GM21717 (cell line): ENCODE results near the gene BRD7.

Experiments
- ATAC-seq: cut with Tn5 transposase; IDR thresholded peaks from one replicate; pipeline ENCODE4 v1.9.1; 2021; ENCODE audit warnings: mild to moderate bottlenecking, moderate library complexity; ENCODE audit not compliant: unreplicated experiment

Gene BRD7

DNA sequence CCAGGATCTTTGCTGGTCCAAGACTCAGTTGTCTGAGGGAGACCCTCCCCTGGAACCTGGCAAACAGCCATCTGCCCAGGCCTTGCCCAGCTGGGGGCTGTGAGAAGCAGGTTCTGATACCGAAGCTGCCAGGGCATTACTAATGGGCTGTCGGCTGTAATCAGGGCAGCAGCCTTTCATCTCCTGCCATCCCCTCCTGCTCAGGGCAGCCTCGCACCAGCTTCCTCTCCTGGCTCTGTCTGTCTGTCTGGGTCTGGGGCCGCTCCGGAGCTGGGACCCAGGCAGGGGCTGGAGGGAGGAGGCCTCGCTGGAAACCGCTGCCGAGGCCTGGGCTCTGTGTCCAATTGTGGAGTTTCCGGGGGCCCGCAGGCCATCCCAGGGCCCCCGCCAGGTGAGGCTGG is 21.6 kb upstream of the BRD7 start:
- ATAC-seq, result no peak

DNA sequence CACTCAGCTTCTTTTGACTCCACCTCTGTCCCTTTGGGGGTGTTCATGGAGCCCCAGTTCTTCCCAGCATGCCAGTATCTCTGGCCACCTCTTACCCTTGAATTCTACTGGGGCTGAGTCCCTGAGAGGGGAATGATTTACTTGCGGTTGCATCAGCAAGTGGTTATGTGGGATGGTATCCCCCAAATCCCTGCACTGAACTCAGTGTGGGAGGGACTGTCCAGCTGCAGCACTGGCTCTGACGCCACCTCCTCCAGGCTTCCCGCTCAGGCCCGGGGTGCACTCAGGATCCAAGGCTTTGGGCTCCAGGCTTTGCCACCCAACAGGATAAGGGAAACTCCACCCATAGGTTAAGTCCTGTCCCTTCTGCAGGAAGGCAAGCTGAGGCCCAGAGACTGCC is 21.1 kb upstream of the BRD7 start:
- no peak for ATAC-seq

- no peak for ATAC-seq
Observed at GRCh38 chr16:50388496-50388895, 19.7 kb upstream of the BRD7 start.

DNA sequence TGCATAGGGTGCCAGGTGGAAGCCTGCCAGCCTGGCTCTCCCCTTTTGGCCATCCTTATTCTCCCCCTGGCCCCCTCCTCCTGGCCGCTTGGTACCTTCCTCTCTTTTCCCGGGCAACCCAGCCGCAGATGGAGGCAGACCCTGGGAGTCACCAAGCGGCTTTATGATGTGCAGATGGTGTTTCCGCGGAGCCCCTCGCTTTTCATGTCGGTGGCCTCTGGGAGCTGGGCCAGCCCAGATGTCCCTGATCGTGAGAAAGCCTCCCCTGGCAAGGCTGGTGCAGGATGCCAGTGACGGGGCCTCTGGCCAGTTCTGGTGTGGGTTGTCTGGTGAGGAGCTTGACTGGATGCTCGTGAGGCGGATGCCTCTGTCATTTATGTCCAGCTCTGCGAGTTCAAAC is 18.0 kb upstream of the BRD7 start:
- ATAC-seq, result no peak

DNA sequence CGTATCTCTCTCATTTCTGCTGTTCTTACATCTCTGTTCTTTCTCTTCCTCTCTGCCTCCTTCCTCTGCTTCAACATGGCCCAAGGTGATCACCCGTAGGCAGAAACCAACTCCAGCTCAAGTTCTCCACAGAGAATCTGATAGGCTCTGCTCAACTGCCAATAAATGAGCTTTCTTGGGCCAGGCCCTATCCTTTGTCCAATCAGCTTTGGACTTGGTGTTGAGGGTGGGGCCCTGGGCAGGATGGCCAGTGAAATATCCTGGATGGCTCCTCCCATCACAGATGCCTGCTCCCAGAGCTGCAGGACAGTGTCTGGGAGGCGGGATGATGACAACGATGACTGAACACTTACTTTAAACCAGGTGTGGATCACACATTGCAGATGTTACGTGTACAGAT is 17.4 kb upstream of the BRD7 start:
- ATAC-seq, result no peak

DNA sequence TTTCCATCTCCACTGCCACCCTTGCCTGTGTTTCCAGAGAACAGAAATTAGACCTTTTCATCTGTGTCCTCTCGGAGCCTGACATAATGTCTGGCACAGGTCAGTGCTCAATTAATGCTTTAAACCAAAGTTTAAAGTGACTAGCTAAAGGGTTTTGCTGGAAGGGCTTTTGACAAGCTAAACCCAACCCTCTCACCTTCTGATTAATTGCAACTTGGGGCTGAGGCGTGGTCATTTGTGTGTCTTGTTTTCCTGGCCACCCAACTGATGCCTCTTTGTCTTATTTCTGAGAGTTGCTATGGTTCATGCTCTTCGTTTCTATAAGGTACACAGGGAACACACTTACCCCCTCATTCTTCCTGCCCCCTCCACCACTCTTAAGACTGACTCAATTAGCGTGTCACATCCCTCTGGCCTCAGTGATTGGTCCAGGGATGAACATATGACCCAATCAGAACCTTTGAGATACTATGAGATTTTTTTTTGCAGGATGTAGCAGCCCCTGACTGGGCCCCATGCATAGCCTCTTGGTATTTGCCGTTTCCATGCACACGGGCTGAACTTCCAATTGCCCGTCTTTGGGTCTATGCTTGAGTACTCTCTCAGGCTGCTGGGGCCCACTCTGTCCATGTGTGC is 15.8 kb upstream of the BRD7 start:
- ATAC-seq, result no peak

- ATAC-seq, result no peak
Observed at GRCh38 chr16:50381679-50382440, 13.1 kb upstream of the BRD7 start.

DNA sequence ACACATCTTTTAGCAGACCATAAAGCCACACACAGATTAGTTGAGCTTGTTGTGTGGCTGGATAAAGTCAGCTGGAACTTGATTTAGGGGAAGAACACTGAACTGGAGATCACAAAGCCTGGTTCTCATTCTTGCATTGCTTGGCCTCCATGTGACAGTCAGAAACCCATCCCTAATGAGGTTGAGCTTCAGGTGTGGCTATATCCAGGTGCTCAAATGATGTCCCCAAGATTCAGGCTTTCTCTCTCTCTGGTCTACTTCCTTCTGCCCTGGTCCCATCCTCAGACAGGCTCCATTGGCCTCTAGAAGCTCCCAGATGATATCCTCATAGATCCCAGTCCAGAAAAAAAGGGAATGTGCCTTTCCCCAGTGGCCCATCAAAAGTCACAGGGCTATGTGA is 9.6 kb upstream of the BRD7 start:
- no peak for ATAC-seq

- ATAC-seq, result no peak
Observed at GRCh38 chr16:50377001-50377400, 8.2 kb upstream of the BRD7 start.

DNA sequence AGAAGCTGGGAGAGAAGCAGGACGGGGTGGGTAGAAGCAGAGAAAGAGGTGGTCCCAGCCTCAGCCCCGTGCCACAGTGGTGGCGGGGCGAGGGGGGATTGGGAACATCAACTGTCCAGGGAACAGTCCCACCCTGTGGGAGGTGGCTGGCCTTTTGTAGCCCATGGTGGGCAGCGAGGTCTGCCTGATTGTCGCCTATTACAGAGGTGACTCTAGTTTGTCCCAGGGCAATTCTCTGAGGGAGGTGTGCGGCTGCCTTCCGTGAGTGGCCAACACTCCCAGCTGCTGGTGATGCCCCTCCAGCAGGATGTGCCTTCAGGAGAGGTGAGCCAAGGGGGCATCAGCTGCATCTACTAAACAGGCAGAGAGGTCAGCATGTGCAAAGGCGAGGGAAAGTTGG is 5.0 kb upstream of the BRD7 start:
- no peak for ATAC-seq

DNA sequence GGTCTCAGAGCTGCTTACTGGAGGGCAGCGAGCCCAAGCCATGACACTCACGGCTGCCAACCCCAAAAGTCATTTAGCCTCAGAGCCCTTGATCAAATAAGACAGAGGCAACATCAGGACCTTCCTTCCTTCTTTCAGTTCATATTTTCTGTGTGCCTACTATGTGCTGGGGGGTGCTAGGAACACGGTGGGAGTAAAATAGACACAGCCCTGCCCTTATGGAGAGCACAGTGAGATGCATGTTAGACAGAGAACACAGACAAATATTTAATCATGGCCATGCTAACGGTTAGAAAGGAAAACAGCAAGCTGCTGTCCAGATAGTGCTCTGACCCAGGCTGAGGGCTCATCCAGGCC is 4.5 kb upstream of the BRD7 start:
- ATAC-seq, result no peak

GRCh38 chr16:50372611-50373344 is 4.0 kb upstream of the BRD7 start:
- no peak for ATAC-seq

- no peak for ATAC-seq
Observed at GRCh38 chr16:50371936-50372595, 3.3 kb upstream of the BRD7 start.

DNA sequence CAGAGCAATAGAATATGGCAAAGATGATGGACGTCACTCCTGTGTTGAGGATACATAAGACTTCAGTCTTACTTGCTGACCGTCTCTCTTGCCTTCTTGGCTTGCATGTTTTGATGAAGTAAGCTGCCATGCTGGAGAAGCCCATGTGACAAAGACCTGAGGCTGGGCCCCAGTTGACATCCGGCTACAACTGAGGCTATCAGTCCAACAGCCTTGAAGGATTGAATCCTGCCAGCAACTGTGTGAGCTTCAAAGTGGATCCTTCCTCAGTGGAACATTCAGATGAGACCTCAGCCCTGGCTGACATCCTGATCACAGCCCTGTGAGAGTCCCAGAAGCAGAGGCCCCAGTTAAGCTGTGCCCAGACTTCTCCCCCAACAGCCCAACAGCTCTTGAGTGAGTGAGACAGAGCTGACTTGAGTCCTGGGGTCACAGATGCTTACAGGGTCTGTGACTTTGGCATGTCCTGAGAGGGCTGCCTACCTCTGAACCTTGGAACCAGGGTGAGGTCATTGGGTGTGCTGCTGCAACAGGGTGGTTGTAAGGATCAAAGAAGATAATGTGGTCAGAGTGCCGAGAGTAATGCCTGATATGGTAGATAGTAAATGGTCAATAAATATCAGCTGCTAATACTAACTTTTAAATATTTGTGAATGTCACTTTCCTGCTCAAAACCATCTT is 2.4 kb upstream of the BRD7 start:
- no peak for ATAC-seq

DNA sequence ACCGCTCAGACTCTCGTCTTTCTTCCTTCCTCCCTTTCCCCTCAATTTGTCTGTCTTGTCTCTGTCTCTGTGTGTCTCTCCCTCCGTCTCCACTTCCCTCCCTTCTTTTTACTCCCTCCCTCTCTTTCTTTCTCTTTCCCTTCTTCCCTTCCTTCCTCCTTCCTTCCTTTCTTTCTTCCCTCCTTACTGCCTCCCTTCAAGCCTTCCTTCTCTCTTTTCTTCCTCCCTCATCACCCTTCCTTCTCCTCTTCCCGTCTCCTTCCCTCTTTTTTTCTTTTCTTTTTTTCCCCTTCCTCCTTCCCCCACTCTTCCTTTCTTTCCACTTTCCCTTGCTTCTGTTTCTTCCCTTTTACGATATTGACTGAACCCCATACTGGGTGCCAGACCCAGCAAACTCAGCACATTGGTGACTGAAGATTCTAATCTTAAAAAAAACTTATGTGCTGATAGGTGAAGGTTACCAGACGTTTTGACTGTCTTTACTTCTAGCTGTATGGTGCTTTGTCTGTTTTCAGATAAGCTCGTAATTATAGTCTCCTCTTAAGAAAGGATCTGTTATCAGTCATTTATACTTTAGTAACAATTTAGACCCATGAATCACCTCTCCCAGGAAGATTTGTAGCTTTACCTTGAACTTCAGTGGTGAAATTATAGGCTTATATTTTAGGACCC is 481 bp upstream of the BRD7 start:
- ATAC-seq, result no peak

DNA sequence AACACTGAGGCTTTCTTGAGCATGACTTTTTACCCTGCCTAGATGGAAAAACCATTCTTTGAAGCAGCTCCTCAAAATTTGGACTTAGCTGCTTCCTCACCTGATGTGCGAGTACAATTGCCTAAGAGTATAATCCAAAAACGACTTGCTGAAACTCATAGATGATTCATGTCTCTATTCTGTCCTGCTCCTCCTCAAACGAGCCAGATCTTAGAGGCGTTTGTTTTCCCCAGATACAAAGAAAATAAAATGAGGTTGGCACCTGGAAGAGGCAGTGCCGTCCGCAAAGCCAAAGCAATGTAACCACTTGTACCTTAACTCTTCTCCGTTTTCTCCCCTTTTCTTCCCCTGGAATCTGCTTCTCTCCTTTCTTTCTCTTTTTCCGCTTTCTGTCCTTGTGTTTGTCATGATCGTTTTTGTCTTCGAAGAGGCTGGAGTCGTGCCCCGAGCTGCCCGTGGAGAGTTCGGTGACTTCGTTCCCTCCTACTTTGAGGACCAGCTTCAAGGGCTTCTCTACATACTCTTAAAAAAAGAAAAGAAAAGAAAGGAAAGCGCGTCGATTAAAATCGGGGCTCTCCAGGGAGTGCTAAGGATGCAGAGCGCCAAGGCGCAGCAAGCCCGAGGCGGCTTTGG is 895 bp downstream of the BRD7 start:
- no peak for ATAC-seq

DNA sequence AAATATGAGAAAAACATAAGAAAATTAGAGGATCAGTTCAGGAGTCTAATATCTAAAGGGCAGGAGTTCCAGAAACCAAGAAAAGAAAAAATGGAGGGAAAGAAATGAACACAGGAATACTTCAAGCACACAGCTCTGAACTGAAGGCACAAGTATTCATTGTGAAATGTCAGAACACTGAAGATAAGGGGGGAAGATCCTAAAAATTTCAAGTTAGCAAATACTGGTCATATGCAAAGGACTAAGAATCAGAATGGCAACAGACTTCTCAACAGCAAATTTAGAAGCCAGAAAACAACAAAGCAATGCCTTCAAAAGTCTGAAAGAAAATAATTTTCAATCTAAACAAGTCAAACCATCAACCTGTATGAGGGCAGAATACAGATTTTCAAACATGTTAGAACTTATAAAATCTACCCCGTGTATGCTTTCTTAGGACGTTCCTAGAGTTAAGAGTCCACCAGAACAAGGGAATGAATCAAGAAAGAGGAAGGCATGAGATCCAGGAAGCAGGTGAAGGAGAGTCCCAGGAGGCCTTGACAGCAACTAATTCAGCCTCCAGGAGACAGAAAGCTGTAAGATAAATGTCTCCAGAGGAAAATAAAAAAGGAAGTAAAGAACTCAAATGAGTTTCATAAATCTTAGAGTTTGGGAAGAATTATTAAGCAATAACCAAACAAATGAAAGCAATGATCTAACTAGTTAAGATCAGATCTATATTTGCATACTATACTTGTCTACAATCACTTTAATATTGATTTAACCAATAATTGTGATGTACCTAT is 2.8 kb downstream of the BRD7 start:
- ATAC-seq, result no peak

GRCh38 chr16:50363656-50364055 is 5.1 kb downstream of the BRD7 start:
- no peak for ATAC-seq

DNA sequence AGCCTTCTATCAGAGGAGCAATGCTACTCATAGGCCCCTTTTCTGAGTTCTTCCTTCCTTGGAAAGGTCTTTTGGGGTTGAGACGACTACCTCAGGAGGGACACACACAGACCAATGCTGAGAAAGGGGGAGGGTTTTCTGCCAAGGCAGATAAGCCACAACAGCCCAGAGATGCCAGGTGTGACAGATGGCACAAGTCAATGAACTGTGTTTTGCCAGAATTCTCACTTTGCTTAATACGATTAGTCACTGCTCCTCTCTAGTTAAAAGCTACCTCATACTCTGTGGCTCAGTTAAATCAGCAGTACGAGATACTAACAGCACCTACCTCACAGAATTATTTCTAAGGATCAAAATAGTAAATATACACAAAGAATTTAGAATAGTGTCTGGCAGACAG is 8.0 kb downstream of the BRD7 start:
- no peak for ATAC-seq
